IPS DF 4.7 (cell line): ENCODE results near the gene PIK3CB.
"Not testable (repeated sequence)": the region's sequence is repeated elsewhere in the genome, so short reads cannot be mapped to it uniquely, and the experiment has no call there.

Source experiments
- DNase-seq: peaks from one replicate; pipeline ENCODE4 v3.0.0-alpha.2; 2013; ENCODE audit warnings: low spot score; ENCODE audit errors: extremely low read depth

PIK3CB gene

GRCh38 chr3:138682648-138683047, 152.1 kb downstream of the PIK3CB start:
- DNase-seq = no peak

DNA sequence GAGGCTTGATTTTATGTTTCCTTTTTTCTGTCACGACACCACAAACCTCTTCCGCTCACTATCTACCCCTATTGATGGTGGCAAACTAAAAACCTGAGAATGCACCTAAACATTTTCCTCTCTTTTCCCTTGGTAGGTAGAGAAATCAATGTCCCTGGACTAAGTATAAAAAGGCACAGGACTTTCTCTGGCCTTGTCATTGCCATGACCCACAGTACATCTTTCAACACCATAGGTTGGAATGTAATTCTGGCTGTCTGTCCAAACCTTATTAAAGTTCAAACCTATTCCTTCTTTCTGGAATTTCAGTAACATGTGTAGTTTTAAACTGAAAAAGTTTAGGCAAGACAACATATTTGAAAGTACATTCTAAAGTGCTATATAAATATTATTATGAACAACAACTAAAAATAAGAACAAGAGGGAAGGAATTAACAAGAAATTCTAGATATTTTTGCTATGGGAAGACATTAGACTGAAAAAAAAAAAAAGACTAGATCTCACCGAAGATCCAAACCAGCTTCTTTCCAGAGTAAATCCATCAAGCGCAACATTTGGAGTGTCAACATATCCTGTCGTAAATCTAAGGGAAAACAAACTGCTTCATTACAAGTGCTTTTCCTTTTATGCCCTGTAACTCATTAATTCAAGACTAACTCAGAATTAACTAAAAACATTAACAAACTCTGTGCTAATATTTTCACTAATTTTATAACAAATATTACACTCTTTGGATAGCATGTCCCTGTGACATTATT, 153.1 kb downstream of the PIK3CB start:
- DNase-seq = no peak

- not testable (repeated sequence) for DNase-seq
Observed at GRCh38 chr3:138680974-138681373, 153.8 kb downstream of the PIK3CB start.

DNA sequence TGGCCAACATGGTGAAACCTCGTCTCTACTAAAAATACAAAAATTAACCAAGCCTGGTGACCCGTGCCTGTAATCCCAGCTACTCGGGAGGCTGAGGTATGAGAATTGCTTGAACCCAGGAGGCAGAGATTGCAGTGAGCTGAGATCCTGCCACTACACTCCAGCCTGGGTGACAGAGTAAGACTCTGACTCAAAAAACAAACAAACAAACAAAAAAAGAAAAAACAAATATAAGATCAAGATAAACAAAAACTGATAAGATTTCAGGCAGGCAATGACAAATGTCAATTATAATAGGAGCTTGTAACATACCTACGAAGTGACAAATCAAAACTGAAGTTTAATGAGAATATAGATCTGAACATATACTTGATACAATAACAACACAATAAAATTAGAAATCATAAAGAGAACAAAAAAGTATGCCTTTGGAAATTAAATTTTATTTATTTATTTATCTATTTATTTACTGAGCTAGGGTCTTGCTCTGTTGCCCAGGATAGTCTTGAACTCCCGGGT, 155.8 kb downstream of the PIK3CB start:
- DNase-seq = no peak

- no peak for DNase-seq
Observed at GRCh38 chr3:138678086-138678485, 156.6 kb downstream of the PIK3CB start.

DNA sequence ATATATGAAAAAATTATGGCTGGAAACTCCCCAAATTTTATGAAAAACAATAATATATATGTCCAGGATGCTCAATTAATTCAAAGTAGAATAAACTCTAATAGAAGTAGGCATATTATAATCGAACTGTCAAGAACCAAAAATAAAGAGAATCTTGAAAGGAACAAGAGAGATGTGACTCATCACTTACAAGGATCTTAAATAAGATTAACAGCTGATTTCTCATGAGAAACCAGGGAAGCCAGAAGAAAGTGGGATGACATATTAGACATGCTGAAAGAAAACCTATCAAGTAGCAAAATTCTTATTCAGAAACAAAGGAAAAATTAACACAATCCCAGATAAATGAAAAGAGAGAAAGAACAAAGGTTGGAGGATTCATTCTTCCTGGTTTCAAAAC, 159.3 kb downstream of the PIK3CB start:
- DNase-seq = no peak

- DNase-seq = no peak
Observed at GRCh38 chr3:138673641-138674530, 160.8 kb downstream of the PIK3CB start.

- DNase-seq = no peak
Observed at GRCh38 chr3:138670407-138670806, 164.3 kb downstream of the PIK3CB start.

GRCh38 chr3:138668107-138668506, 166.6 kb downstream of the PIK3CB start:
- no peak for DNase-seq

GRCh38 chr3:138657508-138657907, 177.2 kb downstream of the PIK3CB start:
- no peak for DNase-seq

DNA sequence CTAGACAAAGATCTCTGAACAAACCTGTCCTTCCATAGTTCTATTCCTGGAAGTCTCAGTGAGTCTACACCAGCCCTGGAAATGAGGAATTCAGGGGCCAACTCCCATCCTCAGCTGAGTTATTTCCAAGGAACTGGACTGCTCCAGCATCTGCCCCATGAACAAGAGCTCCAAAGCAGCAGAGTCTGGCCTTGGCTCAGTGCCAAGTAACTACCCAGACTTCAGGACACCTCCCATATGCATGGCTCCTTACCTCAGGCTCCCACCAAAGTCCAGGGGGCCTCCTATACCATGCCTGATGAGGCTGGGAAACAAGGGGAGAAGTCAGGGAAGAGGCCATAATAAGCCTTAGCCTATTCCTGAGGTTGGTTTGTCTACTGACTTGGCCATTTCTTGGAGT, 181.2 kb downstream of the PIK3CB start:
- DNase-seq = no peak

GRCh38 chr3:138649134-138649533, 185.6 kb downstream of the PIK3CB start:
- DNase-seq = no peak

GRCh38 chr3:138646513-138646912, 188.2 kb downstream of the PIK3CB start:
- no peak for DNase-seq

GRCh38 chr3:138646008-138646407, 188.7 kb downstream of the PIK3CB start:
- DNase-seq = no peak

DNA sequence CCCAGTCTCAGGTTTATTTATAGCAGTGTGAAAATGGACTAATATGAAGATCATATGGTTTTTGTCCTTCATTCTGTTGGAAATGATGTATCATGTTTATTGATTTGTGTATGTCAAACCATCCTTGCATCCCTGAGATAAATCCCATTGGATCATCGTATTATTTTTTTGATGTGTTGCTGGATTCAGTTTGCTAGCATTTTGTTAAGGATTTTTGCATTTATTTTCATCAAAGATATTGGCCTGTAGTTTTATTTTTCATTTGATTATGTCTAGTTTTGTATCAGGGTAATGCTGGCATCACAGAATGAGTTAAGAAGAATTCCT, 191.8 kb downstream of the PIK3CB start:
- DNase-seq = no peak

DNA sequence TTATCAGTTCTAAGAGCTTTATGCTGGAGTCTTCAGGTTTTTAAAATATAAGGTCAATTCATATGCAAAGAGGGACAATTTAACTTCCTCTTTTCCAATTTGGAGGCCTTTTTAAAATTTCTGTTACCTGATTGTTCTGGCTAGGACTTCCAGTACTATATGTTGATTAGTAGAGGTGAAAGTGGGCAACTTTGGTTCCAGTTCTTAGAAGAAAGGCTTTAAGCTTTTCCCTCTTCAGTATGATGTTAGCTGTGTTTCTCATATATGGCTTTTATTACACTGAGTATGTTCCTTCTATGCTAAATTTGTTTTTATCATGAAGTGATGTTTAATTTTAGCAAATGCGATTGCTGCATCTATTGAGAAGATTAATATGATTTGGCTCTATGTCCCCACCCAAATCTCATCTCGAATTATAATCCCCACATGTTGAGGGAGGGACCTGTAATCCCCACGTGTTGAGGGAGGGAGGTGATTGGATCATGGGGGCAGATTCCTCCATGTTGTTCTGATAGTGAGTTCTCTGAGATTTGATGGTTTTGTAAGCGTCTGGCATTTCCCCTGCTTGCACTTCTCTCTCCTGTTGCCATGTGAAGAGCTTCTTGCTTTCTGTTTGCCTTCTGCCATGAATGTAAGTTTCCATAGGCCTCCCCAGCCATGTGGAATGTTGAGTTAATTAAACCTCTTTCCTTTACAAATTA, 192.4 kb downstream of the PIK3CB start:
- DNase-seq = no peak

- DNase-seq = no peak
Observed at GRCh38 chr3:138640537-138640936, 194.2 kb downstream of the PIK3CB start.

DNA sequence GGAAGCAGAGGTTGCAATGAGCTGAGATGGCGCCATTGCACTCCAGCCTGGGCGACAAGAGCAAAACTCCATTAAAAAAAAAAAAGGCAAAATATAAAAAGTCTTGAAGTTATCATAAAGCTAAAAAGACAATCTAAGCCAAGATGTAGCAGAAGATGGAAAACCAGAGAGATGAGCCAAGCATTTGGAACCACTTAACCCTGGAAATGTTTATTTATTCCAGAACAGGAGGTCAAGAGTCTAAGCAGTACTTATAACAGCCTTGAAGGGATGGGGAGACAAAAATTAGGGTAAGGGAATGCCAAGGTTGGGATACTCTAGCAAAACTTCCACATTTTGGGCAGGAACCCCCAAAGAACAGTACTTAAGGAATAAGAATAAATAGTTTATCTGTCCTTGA, 196.1 kb downstream of the PIK3CB start:
- DNase-seq = no peak

- no peak for DNase-seq
Observed at GRCh38 chr3:138629526-138629925, 205.2 kb downstream of the PIK3CB start.

DNA sequence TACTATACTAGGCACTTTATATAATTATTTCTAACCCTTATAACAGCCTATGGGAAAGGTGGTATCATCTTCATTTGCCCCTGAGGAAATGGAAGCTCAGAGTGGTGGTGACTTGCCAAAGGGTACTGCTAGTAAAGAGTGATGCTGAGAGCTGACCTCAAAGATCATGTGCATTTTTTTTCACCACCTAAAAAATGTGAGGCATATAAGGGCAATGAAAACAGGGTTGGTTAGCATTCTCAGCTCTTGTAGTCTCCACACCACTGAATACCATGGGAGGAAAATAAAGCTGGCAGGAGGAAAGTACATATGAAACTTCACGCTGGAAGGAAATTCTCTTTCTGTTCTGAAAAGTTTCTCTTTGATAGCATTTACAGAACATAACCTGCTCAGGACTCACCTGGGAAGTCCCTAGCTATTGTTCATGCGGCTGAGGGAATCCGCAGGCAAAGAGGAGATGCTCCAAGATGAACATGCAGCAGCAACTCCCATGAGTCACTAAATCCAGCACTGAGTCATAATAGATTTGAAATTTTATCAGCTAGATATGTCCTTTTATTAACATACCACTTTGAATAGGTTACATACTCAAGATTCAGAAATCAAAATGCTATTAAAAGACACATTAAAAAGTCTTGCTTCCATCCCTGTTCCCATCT, 208.9 kb downstream of the PIK3CB start:
- DNase-seq = no peak

- no peak for DNase-seq
Observed at GRCh38 chr3:138624518-138624917, 210.2 kb downstream of the PIK3CB start.
